Measurements from ENCODE around the gene BTBD2. TPM values are rescaled to one million over a fixed set of nuclear protein-coding genes. Genes with fewer than 3 reads are reported as not detected.

The BTBD2 gene
- total and polyA plus RNA-seq, 2 of the 13 experiments (the other 11 are each of a cell fraction or from before 2014, with no cell fraction given), result 28.1 to 45.3 TPM

DNA sequence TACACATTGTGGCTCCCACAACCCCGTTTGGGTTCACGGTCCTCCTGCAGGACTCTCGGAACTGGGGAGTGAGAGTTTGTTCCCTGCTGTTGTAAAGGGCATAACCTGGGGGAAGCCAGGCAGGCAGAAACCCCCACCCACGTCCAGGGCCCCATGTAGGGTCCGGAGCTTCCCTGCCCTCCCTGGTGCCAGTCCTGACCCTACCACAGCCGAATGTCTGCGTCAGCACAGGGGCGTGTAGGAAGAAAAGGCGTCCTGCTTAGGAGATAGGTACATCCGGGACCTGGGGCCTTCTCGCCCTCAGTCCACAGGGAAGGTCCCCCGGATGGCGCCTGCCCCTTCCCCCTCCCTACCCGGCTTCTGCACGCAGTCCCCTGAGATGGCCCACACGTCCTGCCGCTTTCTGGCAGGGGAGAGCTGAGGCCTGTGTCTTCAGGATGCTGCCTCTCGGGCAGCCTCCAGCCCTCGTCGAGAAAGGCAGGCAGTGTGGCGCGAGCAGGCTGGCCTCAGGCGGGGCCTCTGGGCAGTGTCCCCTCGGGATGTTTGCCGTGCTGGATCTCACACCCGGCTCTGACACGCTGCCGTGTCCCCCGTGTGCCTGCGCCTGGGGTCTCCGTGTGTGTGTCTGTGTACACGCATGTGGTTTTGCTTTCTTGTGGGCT lies 55.5 kb downstream of the BTBD2 start:
- in situ Hi-C loops (cut with HindIII; ENCODE audit: extremely low pct_ligation_motif_present, low pct_unique_long_range_greater_than_20kb) (no loop called here), intact Hi-C loops (cut with micrococcal nuclease; ENCODE audit: unreplicated experiment) (no loop called here)
- DNase-seq (ENCODE audit: low spot score) (no peak), ATAC-seq (no peak), FAIRE-seq (no peak)
- ChIA-PET CTCF (ENCODE audit: low intra/inter-chr PET ratio, low total read pairs) (no interaction called here), POLR2A (no interaction called here)
- Histone ChIP-seq H3K9me3 (ENCODE audit: low read length) (no peaks in the 10 kb centered on the region), H3K4me3 (replicated peaks in 1 of 3; ENCODE audit: insufficient read depth in 1 of 3, low read depth in 2 of 3, low read length in 3 of 3) (no peak overlapping the region), H3K27ac (ENCODE audit: extremely low read length, insufficient read depth, low read length) (no peak overlapping the region), H3K27me3 (ENCODE audit: control insufficient read depth in 1 of 2, insufficient read depth in 2 of 2, low read length in 2 of 2) (no peaks in the 10 kb centered on the region), H3K36me3 (replicated peaks in 1 of 2; ENCODE audit: control insufficient read depth in 1 of 2, insufficient read depth in 2 of 2, low read length in 2 of 2) (peaks cover 4 to 9% of the 10 kb centered on the region in 2 experiments; a peak in 4 of 5 replicates), H3K4me2 (ENCODE audit: low read depth, low read length) (no peak overlapping the region), H2AFZ (ENCODE audit: low read length) (no peak overlapping the region), H3K9ac (ENCODE audit: insufficient read depth, low read depth, low read length) (no peak overlapping the region), H3K79me2 (ENCODE audit: insufficient read depth, low read length) (peaks cover 10% of the 10 kb centered on the region), H4K20me1 (ENCODE audit: insufficient read depth, low read length) (peaks cover 26% of the 10 kb centered on the region; the same call in 1 of the 2 replicates), H3K4me1 (ENCODE audit: insufficient read depth, low read length) (no peaks in the 10 kb centered on the region)
- TF ChIP-seq ZNF674 (CRISPR knock-in tag; IDR thresholded peaks at IDR 0.05; ENCODE audit: low read depth) (no peak), ZNF121 (CRISPR knock-in tag; IDR thresholded peaks at IDR 0.05) (no peak), NPAS2 (CRISPR knock-in tag; IDR thresholded peaks at IDR 0.05; ENCODE audit: borderline replicate concordance) (no peak), SOX6 (IDR thresholded peaks at IDR 0.05) (no peak), SOX6 (CRISPR knock-in tag; IDR thresholded peaks at IDR 0.05) (no peak), HNRNPUL1 (IDR thresholded peaks at IDR 0.05; ENCODE audit: low read depth, low read length) (no peak), AHR (CRISPR knock-in tag; IDR thresholded peaks at IDR 0.05) (no peak), RBM39 (IDR thresholded peaks at IDR 0.05; ENCODE audit: low read depth, low read length, poor library complexity, severe bottlenecking) (no peak), KLF11 (CRISPR knock-in tag; IDR thresholded peaks at IDR 0.05) (no peak), FOXJ3 (CRISPR knock-in tag; IDR thresholded peaks at IDR 0.05; ENCODE audit: borderline replicate concordance) (no peak), CENPX (CRISPR knock-in tag; IDR thresholded peaks at IDR 0.05) (no peak), POLR2G (IDR thresholded peaks at IDR 0.05; ENCODE audit: low read depth, low read length) (no peak), HOXA9 (CRISPR knock-in tag; IDR thresholded peaks at IDR 0.05; ENCODE audit: borderline replicate concordance) (no peak)
- TF ChIP-seq, protein P1, sequence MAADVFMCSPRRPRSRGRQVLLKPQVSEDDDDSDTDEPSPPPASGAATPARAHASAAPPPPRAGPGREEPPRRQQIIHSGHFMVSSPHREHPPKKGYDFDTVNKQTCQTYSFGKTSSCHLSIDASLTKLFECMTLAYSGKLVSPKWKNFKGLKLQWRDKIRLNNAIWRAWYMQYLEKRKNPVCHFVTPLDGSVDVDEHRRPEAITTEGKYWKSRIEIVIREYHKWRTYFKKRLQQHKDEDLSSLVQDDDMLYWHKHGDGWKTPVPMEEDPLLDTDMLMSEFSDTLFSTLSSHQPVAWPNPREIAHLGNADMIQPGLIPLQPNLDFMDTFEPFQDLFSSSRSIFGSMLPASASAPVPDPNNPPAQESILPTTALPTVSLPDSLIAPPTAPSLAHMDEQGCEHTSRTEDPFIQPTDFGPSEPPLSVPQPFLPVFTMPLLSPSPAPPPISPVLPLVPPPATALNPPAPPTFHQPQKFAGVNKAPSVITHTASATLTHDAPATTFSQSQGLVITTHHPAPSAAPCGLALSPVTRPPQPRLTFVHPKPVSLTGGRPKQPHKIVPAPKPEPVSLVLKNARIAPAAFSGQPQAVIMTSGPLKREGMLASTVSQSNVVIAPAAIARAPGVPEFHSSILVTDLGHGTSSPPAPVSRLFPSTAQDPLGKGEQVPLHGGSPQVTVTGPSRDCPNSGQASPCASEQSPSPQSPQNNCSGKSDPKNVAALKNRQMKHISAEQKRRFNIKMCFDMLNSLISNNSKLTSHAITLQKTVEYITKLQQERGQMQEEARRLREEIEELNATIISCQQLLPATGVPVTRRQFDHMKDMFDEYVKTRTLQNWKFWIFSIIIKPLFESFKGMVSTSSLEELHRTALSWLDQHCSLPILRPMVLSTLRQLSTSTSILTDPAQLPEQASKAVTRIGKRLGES (CRISPR knock-in tag; IDR thresholded peaks at IDR 0.05; ENCODE audit: borderline replicate concordance), result no peak
- TF ChIP-seq, protein P2, sequence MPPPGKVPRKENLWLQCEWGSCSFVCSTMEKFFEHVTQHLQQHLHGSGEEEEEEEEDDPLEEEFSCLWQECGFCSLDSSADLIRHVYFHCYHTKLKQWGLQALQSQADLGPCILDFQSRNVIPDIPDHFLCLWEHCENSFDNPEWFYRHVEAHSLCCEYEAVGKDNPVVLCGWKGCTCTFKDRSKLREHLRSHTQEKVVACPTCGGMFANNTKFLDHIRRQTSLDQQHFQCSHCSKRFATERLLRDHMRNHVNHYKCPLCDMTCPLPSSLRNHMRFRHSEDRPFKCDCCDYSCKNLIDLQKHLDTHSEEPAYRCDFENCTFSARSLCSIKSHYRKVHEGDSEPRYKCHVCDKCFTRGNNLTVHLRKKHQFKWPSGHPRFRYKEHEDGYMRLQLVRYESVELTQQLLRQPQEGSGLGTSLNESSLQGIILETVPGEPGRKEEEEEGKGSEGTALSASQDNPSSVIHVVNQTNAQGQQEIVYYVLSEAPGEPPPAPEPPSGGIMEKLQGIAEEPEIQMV (CRISPR knock-in tag; IDR thresholded peaks at IDR 0.05; ENCODE audit: low read depth), result no peak
- TF ChIP-seq, protein P3, sequence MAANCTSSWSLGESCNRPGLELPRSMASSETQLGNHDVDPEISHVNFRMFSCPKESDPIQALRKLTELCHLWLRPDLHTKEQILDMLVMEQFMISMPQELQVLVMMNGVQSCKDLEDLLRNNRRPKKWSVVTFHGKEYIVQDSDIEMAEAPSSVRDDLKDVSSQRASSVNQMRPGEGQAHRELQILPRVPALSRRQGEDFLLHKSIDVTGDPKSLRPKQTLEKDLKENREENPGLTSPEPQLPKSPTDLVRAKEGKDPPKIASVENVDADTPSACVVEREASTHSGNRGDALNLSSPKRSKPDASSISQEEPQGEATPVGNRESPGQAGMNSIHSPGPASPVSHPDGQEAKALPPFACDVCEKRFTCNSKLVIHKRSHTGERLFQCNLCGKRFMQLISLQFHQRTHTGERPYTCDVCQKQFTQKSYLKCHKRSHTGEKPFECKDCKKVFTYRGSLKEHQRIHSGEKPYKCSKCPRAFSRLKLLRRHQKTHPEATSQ (CRISPR knock-in tag; IDR thresholded peaks at IDR 0.05; ENCODE audit: borderline replicate concordance), result no peak
- TF ChIP-seq, protein P4, sequence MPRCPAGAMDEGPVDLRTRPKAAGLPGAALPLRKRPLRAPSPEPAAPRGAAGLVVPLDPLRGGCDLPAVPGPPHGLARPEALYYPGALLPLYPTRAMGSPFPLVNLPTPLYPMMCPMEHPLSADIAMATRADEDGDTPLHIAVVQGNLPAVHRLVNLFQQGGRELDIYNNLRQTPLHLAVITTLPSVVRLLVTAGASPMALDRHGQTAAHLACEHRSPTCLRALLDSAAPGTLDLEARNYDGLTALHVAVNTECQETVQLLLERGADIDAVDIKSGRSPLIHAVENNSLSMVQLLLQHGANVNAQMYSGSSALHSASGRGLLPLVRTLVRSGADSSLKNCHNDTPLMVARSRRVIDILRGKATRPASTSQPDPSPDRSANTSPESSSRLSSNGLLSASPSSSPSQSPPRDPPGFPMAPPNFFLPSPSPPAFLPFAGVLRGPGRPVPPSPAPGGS (CRISPR knock-in tag; IDR thresholded peaks at IDR 0.05), result no peak
- 96% methylated on average over 15 of the region's 32 CpGs for WGBS (ENCODE audit: low lambda C conversion rate)
- no TSS peak for BruUV-seq (replicated peaks)

Data from HepG2 (cell line).